ENCODE data around the gene GATA6.
"Not testable (repeated sequence)": the region's sequence is repeated elsewhere in the genome, so short reads cannot be mapped to it uniquely, and the experiment has no call there.

Gene GATA6

GRCh38 chr18:22211657-22212056, 42.3 kb downstream of the GATA6 start:
- no peak for DNase-seq

- no peak for DNase-seq
These were observed 44.1 kb downstream of the GATA6 start for GRCh38 chr18:22213333-22213973.

DNA sequence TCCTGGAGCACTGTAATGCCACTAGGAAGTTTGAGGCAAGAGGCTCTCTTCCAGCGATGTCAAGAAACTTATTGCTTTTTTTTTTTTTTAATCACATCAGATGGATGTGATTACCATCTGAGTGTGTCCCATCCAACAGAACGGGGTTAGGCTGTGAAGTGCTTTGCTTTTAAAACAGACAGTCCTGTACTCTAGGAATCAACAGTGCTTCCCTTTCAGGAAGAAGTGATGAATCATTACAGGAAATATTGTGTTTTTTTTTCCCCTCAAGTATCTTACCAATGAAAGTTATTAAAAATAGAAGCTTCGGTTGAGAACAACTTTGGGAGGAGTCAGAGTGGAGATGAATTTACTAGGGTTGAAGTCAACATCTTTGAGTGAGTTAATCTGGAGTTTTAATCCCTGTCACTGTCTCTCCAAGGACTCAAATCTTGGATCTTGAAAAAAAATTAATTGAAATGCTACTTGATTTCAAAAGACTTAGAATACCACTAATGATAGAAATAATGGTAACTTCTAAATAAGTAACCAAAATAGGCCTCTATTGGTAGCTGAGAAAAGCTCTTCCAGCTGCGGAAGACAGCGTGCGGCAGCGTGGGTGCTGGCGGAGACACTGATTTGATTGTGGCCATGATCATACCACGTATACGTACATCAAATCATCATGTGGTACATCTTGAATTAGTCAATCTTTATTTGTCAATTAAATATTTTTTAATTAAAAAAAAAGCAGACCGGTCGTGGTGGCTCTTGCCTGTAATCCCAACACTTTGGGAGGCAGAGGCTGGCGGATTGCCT, 45.5 kb downstream of the GATA6 start:
- DNase-seq, result no peak

GRCh38 chr18:22218835-22219234, 49.4 kb downstream of the GATA6 start:
- no peak for DNase-seq

DNA sequence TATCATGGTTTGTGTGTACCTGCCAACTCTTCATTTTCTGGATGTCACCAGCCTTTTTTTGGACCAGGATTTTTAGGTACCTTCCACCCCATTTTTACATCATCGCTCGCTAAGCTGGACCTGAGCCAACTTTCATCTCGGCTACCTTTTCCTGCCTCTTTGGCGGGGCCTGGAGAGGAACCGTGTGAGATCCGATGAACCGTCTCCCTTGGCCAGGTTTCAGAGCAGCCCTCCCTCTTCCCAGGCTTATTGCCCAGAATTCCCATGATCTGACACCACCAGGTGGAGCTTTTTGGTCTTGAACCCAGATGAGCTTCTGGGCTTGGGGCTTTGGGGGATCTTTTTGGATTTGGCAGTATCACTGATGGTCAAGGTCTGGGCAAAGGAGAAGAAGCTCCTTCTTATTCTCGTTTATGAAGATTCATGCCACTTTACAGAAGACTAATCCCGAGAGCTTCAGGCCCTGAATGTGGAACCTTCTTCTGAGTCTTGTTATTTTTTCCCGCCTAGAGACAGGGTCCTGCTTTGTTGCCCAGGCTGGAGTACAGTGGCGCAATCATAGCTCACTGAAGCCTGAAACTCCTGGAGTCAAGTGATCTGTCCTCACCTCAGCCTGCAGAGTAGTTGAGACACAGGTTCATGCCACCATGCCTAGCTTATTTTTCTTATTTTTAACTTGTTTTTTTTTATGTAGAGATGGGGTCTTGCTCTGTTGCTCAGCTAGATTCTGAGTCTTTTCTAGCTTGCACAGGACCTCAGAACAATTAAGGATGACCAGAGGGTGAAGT, 50.4 kb downstream of the GATA6 start:
- no peak for DNase-seq

GRCh38 chr18:22220585-22220984, 51.2 kb downstream of the GATA6 start:
- not testable (repeated sequence) for DNase-seq

DNA sequence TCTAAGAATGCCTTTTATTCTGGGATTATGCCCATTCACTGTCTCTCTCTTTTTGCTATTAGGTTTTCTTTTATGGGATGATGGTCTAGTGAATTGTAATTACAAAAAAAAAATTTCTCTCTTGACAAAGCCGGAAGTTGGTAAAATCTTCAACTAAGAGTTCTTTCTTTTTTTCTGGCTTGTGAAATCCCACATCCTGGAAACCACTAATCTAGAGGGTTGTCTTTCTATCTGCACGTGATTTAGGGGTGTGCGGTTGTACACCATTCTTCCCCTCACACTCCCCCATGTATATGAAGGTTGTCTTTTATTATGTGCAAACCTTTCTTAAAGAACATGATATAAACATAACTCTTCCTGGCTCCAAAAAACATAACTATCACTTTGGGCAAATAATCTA, 52.0 kb downstream of the GATA6 start:
- DNase-seq, result no peak

DNA sequence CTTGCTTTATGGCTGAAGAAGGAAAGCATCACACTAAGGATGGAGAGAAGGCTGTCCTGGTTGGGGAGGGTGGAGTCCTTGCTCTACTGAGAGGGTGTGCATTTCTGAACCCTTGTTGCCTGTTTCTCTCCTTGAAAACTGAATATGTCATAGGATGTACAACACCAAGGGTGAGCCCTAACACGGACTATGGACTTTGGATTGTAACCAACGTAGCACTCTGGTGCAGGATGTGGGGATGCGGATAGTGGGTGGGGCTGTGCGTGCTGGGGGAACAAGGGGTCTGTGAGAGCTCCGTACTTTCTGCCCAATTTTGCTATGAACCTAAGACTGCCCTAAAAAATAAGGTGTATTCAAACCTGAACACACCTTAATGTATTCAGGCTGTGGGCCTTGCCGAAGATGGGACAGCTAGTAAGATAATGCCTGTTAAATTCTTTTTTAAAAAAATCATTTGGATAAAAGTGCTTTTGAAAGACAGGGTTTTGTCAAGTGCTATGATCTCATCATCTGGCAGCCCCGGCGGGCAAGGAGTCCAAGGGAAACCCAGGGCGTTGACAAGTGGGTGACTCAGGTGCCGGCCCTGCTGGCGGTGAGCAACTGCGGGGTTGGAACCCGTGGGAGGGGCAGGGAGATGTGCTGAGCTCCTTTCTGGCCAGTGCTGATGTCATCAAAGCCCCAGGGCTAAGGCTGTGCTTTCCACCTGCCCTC, 54.0 kb downstream of the GATA6 start:
- DNase-seq, result peak; percentile 60

DNA sequence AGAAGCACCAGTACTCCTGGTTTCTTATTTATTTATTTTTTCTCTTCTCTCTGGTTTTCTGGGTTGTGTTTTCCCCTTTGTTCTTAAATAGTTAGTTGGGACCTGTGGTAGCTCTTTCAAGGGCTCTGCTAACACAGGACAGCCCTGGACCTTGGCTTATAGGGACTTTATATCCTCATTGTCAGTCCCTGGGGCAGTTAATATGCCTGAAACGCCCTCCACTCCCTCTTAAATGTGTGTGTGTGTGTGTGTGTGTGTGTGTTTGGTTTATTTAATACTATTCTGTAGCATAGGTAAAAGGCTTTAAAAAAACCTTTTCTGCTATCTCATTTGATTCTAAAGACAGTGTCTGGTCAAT, 54.6 kb downstream of the GATA6 start:
- DNase-seq, result no peak

- no peak for DNase-seq
These were observed 55.0 kb downstream of the GATA6 start for GRCh38 chr18:22224339-22224738.

DNA sequence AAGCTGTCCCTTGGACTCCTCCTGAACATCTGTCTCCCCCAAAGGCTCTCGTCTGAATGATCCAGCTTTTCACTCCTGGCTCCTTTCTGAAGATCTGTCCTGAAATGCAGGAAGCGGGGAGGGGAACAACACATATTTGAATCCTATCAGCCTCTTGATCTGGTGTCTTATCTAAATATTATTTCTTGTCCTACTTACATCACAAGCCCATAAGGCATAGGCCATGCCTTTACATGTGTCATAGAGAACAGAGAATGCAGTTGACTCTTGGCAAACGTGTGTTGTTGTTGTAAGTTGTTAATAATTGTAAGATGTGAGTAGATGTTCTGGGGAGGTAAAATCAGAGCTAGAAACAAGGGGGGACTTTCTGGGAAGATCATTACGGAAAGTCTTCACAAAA, 57.4 kb downstream of the GATA6 start:
- DNase-seq, result no peak

- no peak for DNase-seq
These were observed 59.6 kb downstream of the GATA6 start for GRCh38 chr18:22228976-22229375.

DNA sequence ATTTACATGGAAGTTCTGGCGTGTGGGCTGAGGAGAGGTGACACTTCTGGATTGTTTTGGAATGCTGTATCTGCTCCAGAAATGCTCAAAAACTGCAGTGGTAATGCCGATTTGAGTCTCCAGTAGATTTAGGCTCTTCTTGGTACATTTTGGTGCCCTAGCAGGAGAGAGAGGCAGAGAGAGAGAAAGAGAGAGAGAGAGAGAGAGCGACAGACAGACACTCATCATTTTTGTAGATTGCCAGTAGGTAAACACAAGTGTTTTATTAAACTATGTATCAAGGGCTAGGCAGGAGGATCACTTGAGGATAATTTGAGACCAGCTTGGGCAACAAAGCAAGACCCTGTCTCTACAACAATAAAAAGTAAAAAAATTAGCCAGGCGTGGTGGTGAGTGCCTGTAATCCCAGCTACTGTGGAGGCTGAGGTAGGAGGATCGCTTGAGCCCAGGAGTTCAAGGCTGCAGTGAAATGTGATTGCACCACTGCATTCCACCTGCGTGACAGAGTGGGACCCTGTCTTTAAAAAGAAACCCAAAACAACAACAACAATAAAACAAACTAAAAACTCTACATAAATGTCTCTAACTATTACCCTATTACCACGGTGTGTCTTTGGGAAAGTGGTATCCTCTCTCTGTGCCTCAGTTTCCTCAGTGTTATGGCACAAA, 60.2 kb downstream of the GATA6 start:
- DNase-seq, result no peak

GRCh38 chr18:22230471-22230945, 61.1 kb downstream of the GATA6 start:
- DNase-seq, result no peak

GRCh38 chr18:22233266-22233665, 63.9 kb downstream of the GATA6 start:
- DNase-seq, result no peak

DNA sequence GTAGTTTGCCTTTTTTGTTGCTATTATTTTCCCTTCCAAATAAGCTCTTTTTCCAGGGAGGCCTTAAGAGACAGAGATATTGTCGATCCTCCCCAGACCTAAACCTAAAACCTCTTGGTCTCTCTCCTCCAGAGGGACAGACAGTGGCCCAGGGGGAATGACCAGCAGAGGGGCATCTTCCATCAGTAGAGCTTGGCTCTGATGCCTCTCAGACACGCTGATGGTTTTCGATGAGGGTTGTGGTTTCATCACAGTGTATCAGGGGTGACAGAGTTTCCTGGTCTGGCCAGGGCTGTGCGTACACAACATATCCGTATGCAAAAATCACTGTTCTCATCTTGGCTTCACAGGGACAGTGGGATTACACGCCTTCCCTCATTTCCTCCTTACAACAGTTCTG, 68.6 kb downstream of the GATA6 start:
- no peak for DNase-seq

DNA sequence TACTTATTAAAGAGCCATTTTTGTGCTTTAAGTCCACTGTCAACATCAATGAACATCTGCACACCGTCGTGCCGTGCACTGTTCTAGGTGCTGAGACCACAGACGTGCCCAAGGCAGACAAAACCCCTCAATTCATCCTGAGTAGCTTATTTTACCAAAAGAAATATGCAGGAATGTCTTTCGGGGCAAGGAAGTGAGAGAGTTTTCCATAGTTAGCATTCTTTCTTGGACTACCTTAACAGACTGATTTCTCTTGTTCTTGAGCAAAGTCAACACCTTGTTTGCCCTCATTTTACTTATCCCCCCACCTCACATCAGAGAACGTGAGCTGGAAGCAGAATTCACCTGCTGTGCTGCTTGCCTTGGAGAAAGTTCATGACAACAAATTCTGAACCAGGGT, 69.3 kb downstream of the GATA6 start:
- no peak for DNase-seq

DNA sequence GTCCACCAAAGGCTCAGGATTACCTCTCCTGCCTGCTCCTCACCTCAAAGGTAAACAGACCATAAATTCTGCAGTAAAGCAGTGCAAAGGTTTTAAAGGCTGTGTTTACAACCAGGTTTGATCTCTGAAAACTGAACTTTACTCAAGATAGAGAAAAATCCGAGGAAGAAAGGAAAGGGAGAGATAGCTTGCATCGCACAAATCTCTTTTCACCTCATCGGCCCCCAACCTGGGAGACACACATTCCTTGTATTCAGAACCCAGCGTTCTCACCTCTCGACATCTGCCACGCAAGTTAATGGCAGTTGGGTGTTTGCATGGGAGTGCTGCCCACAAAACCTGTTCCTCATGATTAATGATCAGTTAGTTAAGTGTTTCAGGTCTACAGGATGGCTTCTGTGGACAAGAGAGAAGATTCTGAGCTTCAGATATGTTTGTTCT, 72.6 kb downstream of the GATA6 start:
- DNase-seq, result peak; percentile 23

- DNase-seq, result no peak
These were observed 74.1 kb downstream of the GATA6 start for GRCh38 chr18:22243513-22243912.

DNA sequence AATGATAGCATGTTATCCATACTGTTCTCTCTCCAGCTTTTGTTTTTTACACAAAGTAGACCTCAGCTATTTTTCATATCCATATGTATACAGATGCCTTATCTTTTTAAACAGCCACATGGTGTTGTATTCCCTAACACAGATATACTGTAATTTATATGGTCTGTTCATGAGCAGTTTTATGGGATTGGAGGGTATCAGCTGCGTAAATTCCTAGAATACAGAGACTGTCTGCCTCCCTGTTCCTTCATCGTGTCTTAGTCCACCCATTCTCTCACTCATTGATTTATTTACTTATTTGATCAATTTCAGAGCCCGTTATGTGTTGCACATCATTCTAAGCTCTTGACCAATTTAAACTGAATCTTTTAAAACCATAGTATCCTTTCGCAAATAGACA, 80.6 kb downstream of the GATA6 start:
- no peak for DNase-seq

DNA sequence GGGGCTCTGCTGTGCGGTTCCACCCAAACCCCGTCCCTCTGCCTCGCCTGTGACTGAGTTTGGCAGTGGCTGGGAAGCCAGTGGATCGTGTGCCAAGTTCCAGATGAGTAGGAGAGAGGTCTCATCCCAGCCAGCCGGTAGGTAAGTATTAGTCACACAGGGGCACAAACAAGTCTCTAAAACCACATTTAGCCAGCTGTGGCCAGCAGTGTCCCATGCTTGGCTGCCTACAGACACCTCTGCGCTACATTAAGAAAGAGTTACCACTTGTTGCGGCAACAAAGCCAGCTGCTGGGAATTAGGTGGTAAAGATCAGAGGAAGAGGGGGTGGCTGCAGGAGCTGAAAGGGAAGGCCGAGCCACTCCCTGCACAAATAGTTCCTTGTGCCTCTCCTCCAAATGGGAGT, 81.2 kb downstream of the GATA6 start:
- DNase-seq, result no peak

Data from NCI-H774 (cell line).